Vagina (tissue), 2 donors: Measurements from ENCODE around the gene ADRB2. TPM values are rescaled to one million over a fixed set of nuclear protein-coding genes. Genes with fewer than 3 reads are reported as not detected.
"Not testable (repeated sequence)": the region's sequence is repeated elsewhere in the genome, so short reads cannot be mapped to it uniquely, and the experiment has no call there.

ENCODE experiments used
- DNase-seq, 2 donors: peaks; one replicate each; pipeline ENCODE4 v3.0.0-alpha.2; 2017; ENCODE audit errors: extremely low spot score in 2 of 2
- H3K27ac ChIP-seq: fragments of 200-600 bp; sonication (generic); one replicate; pipeline ENCODE4 v1.5.1; 2019
- H3K27me3 ChIP-seq: fragments of 200-600 bp; sonication (generic); one replicate; pipeline ENCODE4 v1.5.1; 2019
- H3K36me3 ChIP-seq, 2 donors: fragments of 200-600 bp; sonication (generic); one replicate each; pipeline ENCODE4 v1.5.1; 2017 to 2019
- H3K4me1 ChIP-seq: fragments of 200-600 bp; sonication (generic); one replicate; pipeline ENCODE4 v1.5.1; 2019
- H3K4me3 ChIP-seq, 2 donors: fragments of 200-600 bp; sonication (generic); 1 replicate in 1 of 2; 2 replicates in 1 of 2; pipeline ENCODE4 v1.5.1; 2016 to 2019
- H3K9me3 ChIP-seq: fragments of 200-600 bp; sonication (generic); one replicate; pipeline ENCODE4 v1.5.1; 2019
- CTCF ChIP-seq, 3 experiments: fragments of 450-650 bp in 2 of 3; fragments of 200-600 bp in 1 of 3; sonication (generic) in 1 of 3; IDR thresholded peaks; one replicate each; pipeline ENCODE4 v1.5.1; 2017 to 2019; ENCODE audit warnings: antibody characterized with exemption in 3 of 3, mild to moderate bottlenecking in 2 of 3, moderate library complexity in 2 of 3
- POLR2A ChIP-seq, 2 donors: fragments of 450-650 bp; IDR thresholded peaks; one replicate each; pipeline ENCODE4 v1.6.1; 2017; ENCODE audit warnings: antibody characterized with exemption in 2 of 2, mild to moderate bottlenecking in 2 of 2, moderate library complexity in 2 of 2
- POLR2AphosphoS5 ChIP-seq, 2 donors: sonication (generic); formaldehyde crosslinking; IDR thresholded peaks; one replicate each; pipeline ENCODE4 v1.9.0; 2017; ENCODE audit warnings: antibody characterized with exemption in 2 of 2, mild to moderate bottlenecking in 2 of 2, low read depth in 1 of 2; ENCODE audit not compliant: insufficient read depth in 1 of 2
- intact Hi-C: fragments of 100-400 bp; cut with DNase I; formaldehyde crosslinking; loops from one replicate; pipeline ENCODE4 v1.15.1; 2023
- total RNA-seq: library from RNA; depleted of rRNA; stranded (reverse); fragments of >200 nt; gene quantifications from one replicate; pipeline ENCODE4 v1.2.3, GENCODE V29; 2016

Gene ADRB2
- total RNA-seq, 1 donor from 2014 or later: 43.2 TPM

GRCh38 chr5:148801682-148802276, 24.6 kb upstream of the ADRB2 start:
- intact Hi-C loops: no loop called here
- H3K4me3 ChIP-seq: no peak overlapping the region
- no peaks in the 10 kb centered on the region for H3K36me3 ChIP-seq
- no peaks in the 10 kb centered on the region for H3K4me1 ChIP-seq
- no peak for TF ChIP-seq POLR2A (IDR thresholded peaks at IDR 0.05)
- TF ChIP-seq POLR2AphosphoS5 (IDR thresholded peaks at IDR 0.05; ENCODE audit: insufficient read depth in 1 of 2, low read depth in 1 of 2): no peak
- DNase-seq: no peak
- H3K27ac ChIP-seq: no peak overlapping the region
- H3K27me3 ChIP-seq: no peaks in the 10 kb centered on the region
- H3K9me3 ChIP-seq: no peaks in the 10 kb centered on the region

- intact Hi-C loops, H3K27me3 ChIP-seq, H3K36me3 ChIP-seq, H3K27ac ChIP-seq, H3K4me1 ChIP-seq, H3K9me3 ChIP-seq, DNase-seq, H3K4me3 ChIP-seq: not testable (repeated sequence)
Measured at GRCh38 chr5:148803451-148803850, 23.0 kb upstream of the ADRB2 start.

GRCh38 chr5:148804393-148804792, 22.0 kb upstream of the ADRB2 start:
- Histone ChIP-seq H3K27me3 (no peaks in the 10 kb centered on the region), H3K4me1 (peaks cover 4% of the 10 kb centered on the region), H3K27ac (no peak overlapping the region), H3K4me3 (no peak overlapping the region), H3K9me3 (no peaks in the 10 kb centered on the region), H3K36me3 (no peaks in the 10 kb centered on the region)
- DNase-seq: no peak
- TF ChIP-seq POLR2AphosphoS5 (IDR thresholded peaks at IDR 0.05; ENCODE audit: insufficient read depth in 1 of 2, low read depth in 1 of 2) (no peak), CTCF (IDR thresholded peaks at IDR 0.05) (no peak), POLR2A (IDR thresholded peaks at IDR 0.05) (no peak)
- intact Hi-C loops: no loop called here

GRCh38 chr5:148805326-148806290, 20.8 kb upstream of the ADRB2 start:
- Histone ChIP-seq H3K4me3 (no peak overlapping the region), H3K4me1 (peaks cover 13% of the 10 kb centered on the region), H3K36me3 (no peaks in the 10 kb centered on the region), H3K27me3 (no peaks in the 10 kb centered on the region), H3K27ac (no peak overlapping the region), H3K9me3 (no peaks in the 10 kb centered on the region)
- TF ChIP-seq POLR2A (IDR thresholded peaks at IDR 0.05): no peak
- no peak for TF ChIP-seq POLR2AphosphoS5 (IDR thresholded peaks at IDR 0.05; ENCODE audit: insufficient read depth in 1 of 2, low read depth in 1 of 2)
- TF ChIP-seq CTCF (IDR thresholded peaks at IDR 0.05): no peak
- no peak for DNase-seq
- intact Hi-C loops: no loop called here

GRCh38 chr5:148806520-148806931, 19.9 kb upstream of the ADRB2 start:
- no peak for DNase-seq
- Histone ChIP-seq H3K27me3 (no peaks in the 10 kb centered on the region), H3K4me3 (no peak overlapping the region), H3K36me3 (no peaks in the 10 kb centered on the region), H3K9me3 (no peaks in the 10 kb centered on the region), H3K27ac (no peak overlapping the region), H3K4me1 (peaks cover 14% of the 10 kb centered on the region)
- no peak for TF ChIP-seq CTCF (IDR thresholded peaks at IDR 0.05)
- TF ChIP-seq POLR2AphosphoS5 (IDR thresholded peaks at IDR 0.05; ENCODE audit: insufficient read depth in 1 of 2, low read depth in 1 of 2): no peak
- TF ChIP-seq POLR2A (IDR thresholded peaks at IDR 0.05): no peak
- intact Hi-C loops: no loop called here

GRCh38 chr5:148807851-148808250, 18.6 kb upstream of the ADRB2 start:
- no peaks in the 10 kb centered on the region for H3K36me3 ChIP-seq
- H3K27ac ChIP-seq: no peak overlapping the region
- intact Hi-C loops: no loop called here
- TF ChIP-seq CTCF (IDR thresholded peaks at IDR 0.05): no peak
- TF ChIP-seq POLR2A (IDR thresholded peaks at IDR 0.05): no peak
- TF ChIP-seq POLR2AphosphoS5 (IDR thresholded peaks at IDR 0.05; ENCODE audit: insufficient read depth in 1 of 2, low read depth in 1 of 2): no peak
- peaks cover 14% of the 10 kb centered on the region for H3K4me1 ChIP-seq
- no peaks in the 10 kb centered on the region for H3K9me3 ChIP-seq
- H3K4me3 ChIP-seq: no peak overlapping the region
- DNase-seq: no peak
- H3K27me3 ChIP-seq: no peaks in the 10 kb centered on the region
